GM21529 (cell line): Measurements from ENCODE around the gene SUMO1.
"Not testable (repeated sequence)": the region's sequence is repeated elsewhere in the genome, so short reads cannot be mapped to it uniquely, and the experiment has no call there.

Experiments used
- ATAC-seq: cut with Tn5 transposase; IDR thresholded peaks from one replicate; pipeline ENCODE4 v1.9.1; 2021; ENCODE audit not compliant: unreplicated experiment

Gene SUMO1

GRCh38 chr2:202238234-202239197, at the start of gene SUMO1:
SUMO1 (minus strand) TSS chr2:202238597; CDS start chr2:202238451, 146 bp downstream.
- peak; percentile 98 for ATAC-seq

- ATAC-seq, result no peak
These were observed 48.2 kb upstream of the SUMO1 start for GRCh38 chr2:202286595-202286994.

GRCh38 chr2:202278944-202279343, 40.5 kb upstream of the SUMO1 start:
- no peak for ATAC-seq

- ATAC-seq, result no peak
These were observed 39.8 kb upstream of the SUMO1 start for GRCh38 chr2:202278036-202278760.

GRCh38 chr2:202276078-202276720, 37.8 kb upstream of the SUMO1 start:
- not testable (repeated sequence) for ATAC-seq

- no peak for ATAC-seq
These were observed 32.1 kb upstream of the SUMO1 start for GRCh38 chr2:202270487-202270886.

- ATAC-seq, result peak; percentile 21
These were observed 31.2 kb upstream of the SUMO1 start for GRCh38 chr2:202269585-202269984.

- ATAC-seq, result no peak
These were observed 29.1 kb upstream of the SUMO1 start for GRCh38 chr2:202267495-202267894.

GRCh38 chr2:202265467-202266277, 27.3 kb upstream of the SUMO1 start, which contains the start of gene NOP58:
NOP58 (plus strand) TSS chr2:202265763; CDS start chr2:202265942, 179 bp downstream.
- ATAC-seq, result peak; percentile 79

GRCh38 chr2:202261531-202261930, 23.1 kb upstream of the SUMO1 start:
- ATAC-seq, result no peak

GRCh38 chr2:202251494-202251893, 13.1 kb upstream of the SUMO1 start:
- ATAC-seq, result no peak

- ATAC-seq, result no peak
These were observed 11.3 kb upstream of the SUMO1 start for GRCh38 chr2:202249521-202250253.

- ATAC-seq, result not testable (repeated sequence)
These were observed 9.3 kb upstream of the SUMO1 start for GRCh38 chr2:202247710-202248109.

GRCh38 chr2:202237787-202238233, 587 bp downstream of the SUMO1 start:
- ATAC-seq, result peak; percentile 42

- no peak for ATAC-seq
These were observed 16.5 kb downstream of the SUMO1 start for GRCh38 chr2:202221873-202222272.

- ATAC-seq, result no peak
These were observed 23.2 kb downstream of the SUMO1 start for GRCh38 chr2:202215179-202215578.

GRCh38 chr2:202208526-202208925, 29.9 kb downstream of the SUMO1 start:
- no peak for ATAC-seq

GRCh38 chr2:202204855-202205254, 33.5 kb downstream of the SUMO1 start:
- no peak for ATAC-seq

GRCh38 chr2:202203348-202203747, 35.0 kb downstream of the SUMO1 start:
- ATAC-seq, result peak; percentile 41
